Suppressor macrophage treated with lipopolysaccharide for 4 hours (primary cell): ENCODE results near the gene EIF4EBP3.
A peak's percentile ranks its signal among the peaks of the same experiment; 100 is the strongest.

Experiments
- DNase-seq: peaks from one replicate; pipeline ENCODE4 v3.0.0-alpha.2; 2020

EIF4EBP3 gene

DNA sequence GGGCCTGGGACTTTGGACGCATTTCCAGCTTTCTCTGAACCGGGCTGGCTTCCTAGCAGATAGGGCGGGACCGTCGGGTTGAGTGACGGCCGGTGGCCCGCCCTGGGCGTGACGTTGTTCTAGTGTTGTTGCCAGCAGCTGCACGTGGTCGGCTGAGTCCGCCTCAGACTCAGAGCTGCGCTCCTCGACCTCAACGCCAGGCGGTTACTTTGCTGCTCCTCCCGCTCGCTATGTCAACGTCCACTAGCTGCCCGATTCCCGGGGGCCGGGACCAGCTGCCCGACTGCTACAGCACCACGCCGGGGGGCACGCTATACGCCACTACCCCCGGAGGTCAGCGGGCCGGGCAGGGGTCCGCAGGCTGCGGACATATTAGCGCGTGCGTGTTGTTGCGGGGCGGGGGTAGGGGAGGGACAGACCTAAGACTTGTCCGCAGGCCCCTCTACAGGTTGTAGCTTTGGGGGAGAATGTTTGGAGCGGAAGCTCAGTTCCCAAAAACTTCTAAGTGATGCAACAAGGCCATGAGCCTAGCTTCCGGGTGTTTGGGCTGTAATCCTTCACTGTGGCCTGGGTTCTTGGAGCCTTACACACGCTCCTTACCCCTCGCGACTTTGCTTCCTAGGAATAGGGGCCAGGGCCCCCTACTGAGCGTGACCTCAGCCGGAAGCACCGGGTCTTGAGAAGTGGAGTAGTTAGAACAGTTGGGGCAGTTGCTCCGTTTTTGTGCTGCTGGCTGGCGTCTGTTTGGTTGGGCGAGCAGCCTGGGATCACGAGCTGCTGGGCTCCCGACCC, at the start of gene EIF4EBP3:
Gene EIF4EBP3 (plus strand): TSS at position 155 of the 792 bp plus-strand sequence. CDS start 76 bp downstream, at position 231.
- DNase-seq: peak; percentile 96

DNA sequence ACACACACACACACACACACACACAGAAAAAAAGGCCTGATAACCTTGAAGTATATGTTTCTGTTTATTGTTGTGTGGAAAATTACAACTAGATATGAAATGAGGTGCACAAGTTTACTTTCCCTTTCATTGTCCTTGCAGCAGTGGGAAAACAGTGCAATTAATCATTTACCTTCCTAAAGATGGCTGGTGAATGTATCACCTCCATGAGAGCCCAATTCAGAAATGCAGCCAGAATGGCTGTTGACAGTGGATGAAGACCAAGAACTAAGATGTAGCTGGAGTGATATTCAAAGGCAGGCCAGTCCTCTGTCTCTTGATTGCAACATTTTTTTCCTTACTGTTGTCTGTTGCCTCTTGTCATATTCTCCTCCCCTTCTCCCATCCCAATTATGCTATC, 49.6 kb upstream of the EIF4EBP3 start:
- no peak for DNase-seq

GRCh38 chr5:140498591-140498990, 48.9 kb upstream of the EIF4EBP3 start:
- no peak for DNase-seq

DNA sequence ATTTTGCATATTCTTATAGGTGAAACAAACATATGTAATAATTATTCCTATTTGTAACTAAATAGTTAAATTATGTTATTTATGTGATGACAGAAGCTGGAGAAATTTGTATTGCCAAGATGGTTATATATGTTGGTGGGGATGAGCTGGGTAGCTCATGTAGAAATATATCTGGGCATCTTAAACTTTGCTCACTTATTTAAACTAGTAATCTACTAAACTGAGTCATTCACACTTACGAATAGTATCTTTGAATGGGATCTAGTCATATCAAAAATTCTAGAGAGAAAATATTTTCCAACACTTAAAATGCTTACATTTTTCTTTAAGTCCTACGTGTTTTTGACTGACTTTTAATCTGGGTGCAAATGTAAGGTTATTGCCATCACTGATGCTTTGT, 44.6 kb upstream of the EIF4EBP3 start:
- DNase-seq: no peak

DNA sequence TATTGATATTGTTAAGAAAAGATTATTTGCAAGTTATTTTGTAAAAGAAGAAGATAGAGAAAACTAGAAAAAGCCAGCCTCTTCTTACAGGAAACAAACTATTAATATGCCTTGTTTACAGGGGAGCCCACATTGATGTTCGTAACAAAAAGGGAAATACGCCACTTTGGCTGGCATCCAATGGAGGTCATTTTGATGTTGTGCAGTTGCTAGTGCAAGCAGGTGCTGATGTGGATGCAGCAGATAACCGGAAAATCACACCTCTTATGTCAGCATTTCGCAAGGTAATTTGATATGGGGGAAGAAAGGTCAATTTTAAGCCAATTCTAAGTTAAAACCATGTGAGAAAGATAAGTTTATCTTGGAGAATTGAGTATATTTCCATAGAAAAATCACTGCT, 37.6 kb upstream of the EIF4EBP3 start:
- no peak for DNase-seq

DNA sequence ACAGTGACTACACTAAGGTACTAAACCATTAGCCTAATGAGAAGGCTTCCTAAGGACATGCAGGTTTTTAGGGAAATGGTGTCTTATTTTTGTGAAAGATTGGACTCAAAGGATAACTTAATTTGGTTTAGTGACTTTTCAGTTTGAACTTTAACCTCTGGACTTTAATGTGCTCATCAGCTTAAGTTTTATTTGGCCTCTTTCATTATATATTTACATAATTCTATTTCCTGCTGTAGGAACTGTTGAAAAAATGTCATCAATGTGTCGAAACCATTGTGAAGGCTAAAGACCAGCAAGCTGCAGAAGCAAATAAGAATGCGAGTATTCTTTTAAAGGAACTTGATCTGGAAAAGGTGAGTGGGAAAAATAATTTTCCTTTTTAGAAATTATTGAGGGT, 34.3 kb upstream of the EIF4EBP3 start:
- DNase-seq: no peak

DNA sequence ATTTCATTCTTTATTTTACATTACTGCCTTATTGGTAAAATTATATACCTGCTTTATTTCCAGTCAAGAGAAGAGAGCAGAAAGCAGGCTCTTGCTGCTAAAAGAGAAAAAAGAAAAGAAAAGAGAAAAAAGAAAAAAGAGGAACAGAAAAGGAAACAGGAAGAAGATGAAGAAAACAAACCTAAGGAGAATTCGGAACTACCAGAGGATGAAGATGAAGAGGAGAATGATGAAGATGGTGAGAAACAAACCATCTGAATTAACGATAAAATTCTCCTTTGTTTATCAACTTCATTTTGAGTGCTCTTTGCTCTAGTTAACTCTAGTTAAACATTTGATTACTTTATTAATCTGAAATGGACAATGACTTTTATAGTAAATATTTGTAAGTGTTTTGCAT, 23.5 kb upstream of the EIF4EBP3 start:
- DNase-seq: no peak

GRCh38 chr5:140540227-140540626, 7.2 kb upstream of the EIF4EBP3 start:
- DNase-seq: no peak

DNA sequence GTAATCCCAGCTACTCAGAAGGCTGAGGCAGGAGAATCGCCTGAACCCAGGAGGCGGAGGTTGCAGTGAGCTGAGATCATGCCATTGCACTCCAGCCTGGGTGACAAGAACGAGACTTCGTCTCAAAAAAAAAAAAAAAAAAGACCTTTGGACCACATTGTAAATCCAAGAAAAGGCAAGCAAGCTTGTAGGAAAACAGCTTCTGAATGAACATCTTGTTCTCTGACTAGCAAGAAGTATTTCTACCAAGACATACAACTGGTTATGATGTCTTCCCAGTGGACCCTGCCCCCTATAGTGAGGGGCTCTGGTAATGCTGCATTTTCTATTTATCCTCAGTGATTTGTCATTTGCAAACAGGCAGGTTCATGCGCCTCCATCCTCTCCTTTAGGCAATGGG, 4.5 kb upstream of the EIF4EBP3 start:
- DNase-seq: no peak

- DNase-seq: no peak
Measured at GRCh38 chr5:140544986-140545385, 2.5 kb upstream of the EIF4EBP3 start.

DNA sequence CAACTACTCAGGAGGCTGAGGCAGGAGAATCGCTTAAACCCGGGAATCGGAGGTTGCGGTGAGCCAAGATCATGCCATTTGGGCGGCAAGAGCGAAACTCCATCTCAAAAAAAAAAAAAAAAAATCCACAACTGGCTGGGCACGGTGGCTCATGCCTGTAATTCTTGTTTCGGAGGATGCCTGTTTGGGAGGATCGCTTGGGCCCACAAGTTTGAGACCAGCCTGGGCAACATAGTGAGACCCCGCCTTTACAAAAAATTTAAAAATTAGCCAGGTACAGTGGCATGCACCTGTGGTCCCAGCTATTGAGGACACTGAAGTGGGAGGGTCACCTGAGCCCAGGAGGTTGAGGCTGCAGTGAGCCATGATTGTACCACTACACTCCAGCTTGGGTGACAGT, 1.9 kb upstream of the EIF4EBP3 start:
- DNase-seq: no peak

DNA sequence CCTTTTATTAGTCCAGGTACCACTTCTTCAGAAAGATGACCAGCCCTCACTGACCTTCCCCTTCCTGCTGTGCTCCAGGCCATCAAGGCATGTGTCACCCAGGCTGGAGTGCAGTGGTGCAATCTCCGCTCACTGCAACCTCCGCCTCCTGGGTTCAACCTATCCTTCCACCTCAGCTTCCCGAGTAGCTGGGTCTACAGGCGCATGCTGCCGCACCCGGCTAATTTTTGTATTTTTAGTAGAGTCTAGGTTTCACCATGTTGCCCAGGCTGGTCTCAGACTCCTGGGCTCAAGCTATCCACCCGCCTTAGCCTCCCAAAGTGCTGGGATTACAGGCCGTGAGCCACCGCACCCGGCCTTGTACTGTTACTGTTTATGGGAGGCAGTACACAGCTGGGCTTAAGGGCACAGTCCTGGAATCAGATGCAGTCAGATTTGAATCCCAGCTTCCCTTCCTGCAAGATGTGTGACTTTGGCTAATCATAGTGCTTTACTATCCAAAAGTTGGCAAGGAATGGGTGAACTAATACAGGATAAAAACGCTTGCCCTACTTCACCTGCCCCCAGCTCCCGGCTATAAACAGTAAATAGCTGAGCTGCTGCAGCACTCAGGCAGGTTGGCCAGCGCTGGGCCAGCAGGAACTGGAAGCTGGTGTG, 483 bp upstream of the EIF4EBP3 start:
- DNase-seq: peak; percentile 10

- DNase-seq: no peak
Measured at GRCh38 chr5:140548300-140548688, 832 bp downstream of the EIF4EBP3 start.

DNA sequence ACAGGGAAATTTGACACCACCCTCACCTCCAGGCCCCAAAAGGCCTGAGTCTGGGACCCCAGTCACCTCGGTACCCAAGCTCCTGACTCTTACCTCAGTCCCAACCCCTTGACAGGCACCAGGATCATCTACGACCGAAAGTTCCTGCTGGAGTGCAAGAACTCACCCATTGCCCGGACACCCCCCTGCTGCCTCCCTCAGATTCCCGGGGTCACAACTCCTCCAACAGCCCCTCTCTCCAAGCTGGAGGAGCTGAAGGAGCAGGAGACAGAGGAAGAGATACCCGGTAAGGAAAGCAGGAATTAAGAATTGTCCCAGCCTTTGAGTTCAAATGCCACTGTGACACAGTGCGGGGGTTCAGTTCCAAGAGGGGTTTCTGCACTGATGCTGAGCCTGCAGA, 1.3 kb downstream of the EIF4EBP3 start:
- DNase-seq: no peak

DNA sequence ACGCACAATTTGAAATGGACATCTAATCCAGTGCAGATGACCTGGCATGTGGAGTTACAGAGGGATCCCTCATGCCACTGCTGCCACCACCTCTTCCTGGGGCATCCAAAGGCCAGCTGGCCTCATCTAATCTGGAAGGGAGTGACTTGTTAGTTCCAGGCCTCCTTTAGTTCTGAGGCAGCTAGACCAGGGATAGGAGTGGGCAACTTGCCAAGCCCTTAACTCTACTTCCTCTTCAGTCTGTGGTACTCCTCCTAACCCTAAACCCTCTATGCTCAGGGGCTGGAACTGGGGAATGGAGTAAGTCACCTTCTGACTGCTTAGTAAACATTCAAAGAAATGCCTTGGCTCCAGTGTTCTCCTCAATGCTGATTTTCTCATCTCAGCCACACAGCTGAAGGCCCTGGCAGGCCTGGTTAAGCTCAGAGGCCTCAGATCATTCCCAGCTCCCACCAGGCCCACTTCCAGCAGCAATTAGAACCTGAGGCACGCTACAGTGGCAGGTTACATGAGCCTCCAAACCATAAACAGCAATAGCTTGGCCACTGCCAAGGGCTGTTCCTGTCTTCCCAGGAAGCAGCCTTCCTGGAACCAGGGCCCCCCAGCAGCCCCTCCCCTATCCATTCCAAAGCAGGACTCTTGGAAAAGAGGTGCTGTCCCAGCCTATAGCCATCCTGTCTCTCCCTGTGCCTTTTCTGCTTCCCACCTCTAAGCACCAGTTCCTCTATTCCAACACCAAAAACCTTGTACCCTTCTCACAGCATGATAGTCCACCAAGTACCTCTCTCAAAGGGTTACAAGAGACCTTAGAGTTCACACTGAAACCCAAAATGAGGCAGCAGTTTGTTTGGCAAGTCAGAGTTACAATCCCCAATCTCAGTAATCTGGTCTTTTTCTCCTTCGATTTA, 2.0 kb downstream of the EIF4EBP3 start:
- DNase-seq: peak; percentile 83

GRCh38 chr5:140550147-140551079, 3.0 kb downstream of the EIF4EBP3 start:
- DNase-seq: no peak

GRCh38 chr5:140551872-140552271, 4.4 kb downstream of the EIF4EBP3 start:
- no peak for DNase-seq

DNA sequence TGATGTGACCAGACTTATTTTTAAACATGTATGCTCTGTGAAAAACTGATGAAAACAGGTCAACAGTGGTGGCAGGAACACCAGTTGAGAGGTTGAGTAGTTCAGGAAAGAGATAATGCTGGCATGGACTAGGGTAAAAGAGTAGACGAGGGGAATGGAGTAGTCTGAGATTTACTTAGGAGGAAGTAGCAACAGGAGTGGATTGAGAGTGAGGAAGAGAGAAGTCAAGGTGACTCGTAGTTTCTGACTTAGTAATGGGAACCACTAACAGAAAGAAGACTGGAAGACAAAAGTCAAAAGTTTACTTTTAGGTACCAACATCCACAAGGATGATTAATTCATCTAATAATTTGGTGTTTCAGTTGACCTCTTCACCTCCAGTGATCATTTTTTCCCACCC, 6.2 kb downstream of the EIF4EBP3 start:
- peak; percentile 46 for DNase-seq

- DNase-seq: peak; percentile 52
Measured at GRCh38 chr5:140554454-140554853, 7.0 kb downstream of the EIF4EBP3 start.

DNA sequence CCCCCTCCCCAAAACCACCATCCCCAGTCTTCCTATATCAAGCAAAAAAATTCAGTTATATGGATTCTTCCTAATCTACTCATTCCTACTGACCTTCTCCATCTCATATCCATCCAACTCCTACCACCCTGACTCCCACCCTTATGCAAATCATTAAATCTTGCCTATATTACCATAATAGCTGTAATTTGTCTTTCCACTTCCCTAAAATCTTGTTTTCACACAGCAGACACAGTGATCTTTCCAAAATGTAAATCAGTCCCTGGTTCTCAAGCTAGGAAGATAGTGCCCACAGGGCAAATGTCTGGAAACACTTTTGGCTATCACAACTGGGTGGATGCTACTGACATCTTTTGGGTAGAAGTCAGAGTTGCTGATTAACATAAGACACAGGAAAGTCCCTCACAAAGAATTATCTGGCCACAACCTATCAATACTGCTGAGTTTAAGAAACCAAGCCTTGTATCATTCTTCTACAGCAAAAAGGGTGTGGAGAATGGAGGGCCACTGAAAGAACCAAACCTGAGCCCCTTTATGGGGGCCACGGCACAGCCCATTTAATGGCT, 8.4 kb downstream of the EIF4EBP3 start:
- DNase-seq: peak; percentile 35

- DNase-seq: peak; percentile 60
Measured at GRCh38 chr5:140556438-140556837, 9.0 kb downstream of the EIF4EBP3 start.
